Karpas-422 (cell line): ENCODE measurements around the gene TULP4. TPM values are rescaled to one million over a fixed set of nuclear protein-coding genes. Genes with fewer than 3 reads are reported as not detected.
"Not testable (repeated sequence)": the region's sequence is repeated elsewhere in the genome, so short reads cannot be mapped to it uniquely, and the experiment has no call there.

ENCODE experiments used
- DNase-seq: peaks from one replicate; pipeline ENCODE4 v3.0.0-alpha.2; 2015
- H2AFZ ChIP-seq: fragments of 200-600 bp; sonication (generic); 2 replicates; pipeline ENCODE4 v1.6.1; 2014; ENCODE audit warnings: antibody characterized with exemption, low read length, mixed read lengths
- H3K27ac ChIP-seq: fragments of 200-600 bp; sonication (generic); 2 replicates; pipeline ENCODE4 v1.5.1; 2014; ENCODE audit warnings: mild to moderate bottlenecking, low read length, moderate library complexity
- H3K27me3 ChIP-seq: fragments of 200-600 bp; sonication (generic); 2 replicates; pipeline ENCODE4 v1.6.1; 2014; ENCODE audit warnings: low read length, mixed read lengths
- H3K36me3 ChIP-seq: fragments of 200-600 bp; sonication (generic); 2 replicates; pipeline ENCODE4 v1.6.1; 2014; ENCODE audit warnings: low read length, mixed read lengths; ENCODE audit not compliant: insufficient read depth
- H3K4me1 ChIP-seq: fragments of 200-600 bp; sonication (generic); 2 replicates; pipeline ENCODE4 v1.6.1; 2014; ENCODE audit warnings: mild to moderate bottlenecking, low read length, mixed read lengths
- H3K4me2 ChIP-seq: fragments of 200-600 bp; sonication (generic); 2 replicates; pipeline ENCODE4 v1.6.1; 2014; ENCODE audit warnings: low read length, low read depth, mild to moderate bottlenecking; ENCODE audit not compliant: poor library complexity, severe bottlenecking
- H3K4me3 ChIP-seq: fragments of 200-600 bp; sonication (generic); 2 replicates; pipeline ENCODE4 v1.5.1; 2014; ENCODE audit warnings: mild to moderate bottlenecking, antibody characterized with exemption, low read length, mixed read lengths
- H3K79me2 ChIP-seq: fragments of 200-600 bp; sonication (generic); 2 replicates; pipeline ENCODE4 v1.6.1; 2014; ENCODE audit warnings: mild to moderate bottlenecking, low read length, mixed read lengths
- H3K9ac ChIP-seq: fragments of 200-600 bp; sonication (generic); 2 replicates; pipeline ENCODE4 v1.6.0; 2014; ENCODE audit warnings: low read length
- H3K9me2 ChIP-seq: fragments of 200-600 bp; sonication (generic), shearing (Covaris generic); replicated peaks from 2 replicates; pipeline ENCODE4 v1.6.0; 2014; ENCODE audit warnings: mild to moderate bottlenecking, low read length, moderate library complexity; ENCODE audit not compliant: insufficient read depth
- H3K9me3 ChIP-seq: fragments of 300-700, 200-600 bp; sonication (generic); 2 replicates; pipeline ENCODE4 v1.6.1; 2014; ENCODE audit warnings: low read length, mixed read lengths
- H4K20me1 ChIP-seq: fragments of 200-600 bp; sonication (generic); 2 replicates; pipeline ENCODE4 v1.6.1; 2014; ENCODE audit warnings: mild to moderate bottlenecking, antibody characterized with exemption, low read length, low read depth; ENCODE audit not compliant: insufficient read depth
- total RNA-seq: library from RNA; depleted of rRNA; stranded (reverse); fragments of >200 nt; shearing (Covaris generic); gene quantifications from 2 replicates; pipeline ENCODE4 v1.2.3, GENCODE V29; 2014; ENCODE audit warnings: low replicate concordance

Gene TULP4
- total RNA-seq, 1 experiment from 2014 or later = 112 TPM

DNA sequence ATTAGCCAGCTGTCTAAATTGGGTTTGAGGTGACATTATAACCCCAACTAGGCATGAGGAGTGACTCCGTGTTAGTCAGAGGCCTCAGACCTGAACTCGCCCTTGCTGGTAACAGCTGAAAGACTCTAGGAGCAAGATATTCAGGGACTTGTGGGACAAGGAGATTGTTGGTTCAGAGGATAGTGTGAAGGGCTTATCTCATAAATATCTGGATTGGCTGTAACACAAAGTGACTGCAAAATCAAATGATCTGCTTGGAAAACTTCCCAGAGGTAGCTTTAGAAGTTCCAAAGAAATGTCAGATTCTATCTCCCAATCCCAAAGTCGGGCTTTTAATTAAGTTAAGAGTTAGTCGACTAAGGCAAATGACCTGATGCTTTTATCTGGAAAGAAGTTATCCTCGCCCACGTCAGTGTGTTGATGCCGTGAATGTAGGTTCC, 72.4 kb downstream of the TULP4 start:
- Histone ChIP-seq H3K27me3 (no peaks in the 10 kb centered on the region), H4K20me1 (no peaks in the 10 kb centered on the region), H3K4me1 (peaks cover 74% of the 10 kb centered on the region), H3K36me3 (no peaks in the 10 kb centered on the region), H3K4me3 (no peak overlapping the region), H3K79me2 (peaks cover 95% of the 10 kb centered on the region), H3K4me2 (no peak overlapping the region), H2AFZ (no peak overlapping the region), H3K9me3 (no peaks in the 10 kb centered on the region), H3K9me2 (no peaks in the 10 kb centered on the region), H3K27ac (peak overlapping the region; percentile 37; the same call in 1 of the 2 replicates), H3K9ac (no peak overlapping the region)
- DNase-seq = no peak

DNA sequence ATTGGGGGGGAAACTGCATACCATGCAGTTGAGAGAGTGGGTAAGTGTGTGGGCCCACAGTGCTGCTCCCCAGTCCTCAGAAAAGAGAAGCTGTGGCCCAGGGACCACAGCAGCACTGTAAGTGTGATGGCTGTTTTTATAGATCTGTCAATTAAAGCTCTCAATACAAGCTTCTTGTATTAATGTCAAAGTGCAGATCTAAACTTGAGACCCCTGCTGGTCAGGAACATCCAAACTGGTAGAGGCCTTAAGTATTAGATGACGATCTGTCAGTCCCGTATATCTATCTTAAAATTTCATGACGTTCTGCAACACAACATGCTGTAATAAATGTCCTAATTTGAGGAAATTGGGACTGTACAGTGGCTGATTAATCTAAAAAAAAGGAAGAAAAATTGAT, 74.8 kb downstream of the TULP4 start:
- no peaks in the 10 kb centered on the region for H3K27me3 ChIP-seq
- no peaks in the 10 kb centered on the region for H3K9me2 ChIP-seq
- peak overlapping the region; percentile 16 for H3K9ac ChIP-seq
- peaks cover 51% of the 10 kb centered on the region for H3K4me1 ChIP-seq
- 0 out of 2 replicates have a peak, but pooled peaks cover 5% of the 10 kb centered on the region for H3K36me3 ChIP-seq
- peak overlapping the region; percentile 81 for H3K27ac ChIP-seq
- peak overlapping the region; percentile 37; the same call in 1 of the 2 replicates for H3K4me3 ChIP-seq
- no peaks in the 10 kb centered on the region for H4K20me1 ChIP-seq
- peak overlapping the region; percentile 68 for H3K4me2 ChIP-seq
- H3K79me2 ChIP-seq = peaks cover 96% of the 10 kb centered on the region
- no peak overlapping the region for H2AFZ ChIP-seq
- no peaks in the 10 kb centered on the region; the same call in 1 of the 2 replicates for H3K9me3 ChIP-seq
- peak; percentile 82 for DNase-seq

GRCh38 chr6:158387578-158387977, 75.3 kb downstream of the TULP4 start:
- Histone ChIP-seq H3K9me2 (no peaks in the 10 kb centered on the region), H3K79me2 (peaks cover 95% of the 10 kb centered on the region), H3K9ac (peak overlapping the region; percentile 16; the same call in 1 of the 2 replicates), H3K27me3 (no peaks in the 10 kb centered on the region), H3K27ac (peak overlapping the region; percentile 81), H3K4me2 (peak overlapping the region; percentile 68), H3K36me3 (peaks cover 5% of the 10 kb centered on the region; the same call in 1 of the 2 replicates), H3K4me1 (peaks cover 45% of the 10 kb centered on the region), H3K4me3 (peak overlapping the region; percentile 37; the same call in 1 of the 2 replicates), H3K9me3 (no peaks in the 10 kb centered on the region; the same call in 1 of the 2 replicates), H2AFZ (no peak overlapping the region), H4K20me1 (no peaks in the 10 kb centered on the region)
- DNase-seq = peak; percentile 63

DNA sequence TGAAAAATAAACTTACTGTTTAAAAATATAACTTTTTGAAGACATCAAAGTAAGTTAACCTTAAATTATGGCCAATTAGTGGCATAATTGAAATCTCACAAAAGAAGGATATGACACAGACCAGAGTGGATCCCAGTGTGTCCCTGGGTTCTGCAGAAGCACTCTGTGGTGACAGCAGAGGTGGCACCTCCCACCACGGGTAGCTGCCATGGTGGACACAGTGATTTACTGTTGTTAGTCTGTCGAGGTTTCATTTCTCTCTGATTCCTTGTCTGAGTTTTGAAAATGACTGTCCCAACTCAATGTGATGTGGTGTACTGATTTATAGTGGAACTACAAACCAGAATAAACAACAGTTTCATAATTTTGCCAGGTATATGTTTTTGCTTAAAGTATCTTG, 76.5 kb downstream of the TULP4 start:
- peaks cover 5% of the 10 kb centered on the region; the same call in 1 of the 2 replicates for H3K36me3 ChIP-seq
- no peaks in the 10 kb centered on the region for H4K20me1 ChIP-seq
- H3K27me3 ChIP-seq = no peaks in the 10 kb centered on the region
- H3K4me1 ChIP-seq = peaks cover 37% of the 10 kb centered on the region
- H2AFZ ChIP-seq = no peak overlapping the region
- H3K79me2 ChIP-seq = peaks cover 94% of the 10 kb centered on the region
- no peaks in the 10 kb centered on the region; the same call in 1 of the 2 replicates for H3K9me3 ChIP-seq
- H3K4me2 ChIP-seq = no peak overlapping the region
- no peak overlapping the region for H3K4me3 ChIP-seq
- no peak overlapping the region for H3K9ac ChIP-seq
- no peak for DNase-seq
- peak overlapping the region; percentile 37; the same call in 1 of the 2 replicates for H3K27ac ChIP-seq
- H3K9me2 ChIP-seq = no peaks in the 10 kb centered on the region

- H3K27ac ChIP-seq = no peak overlapping the region
- no peaks in the 10 kb centered on the region for H3K9me2 ChIP-seq
- no peaks in the 10 kb centered on the region for H4K20me1 ChIP-seq
- no peak overlapping the region for H3K4me2 ChIP-seq
- H3K4me3 ChIP-seq = no peak overlapping the region
- no peak overlapping the region for H2AFZ ChIP-seq
- H3K4me1 ChIP-seq = peaks cover 32% of the 10 kb centered on the region
- no peak for DNase-seq
- H3K9ac ChIP-seq = no peak overlapping the region
- H3K79me2 ChIP-seq = peaks cover 93% of the 10 kb centered on the region
- H3K9me3 ChIP-seq = no peaks in the 10 kb centered on the region; the same call in 1 of the 2 replicates
- peaks cover 5% of the 10 kb centered on the region; the same call in 1 of the 2 replicates for H3K36me3 ChIP-seq
- H3K27me3 ChIP-seq = no peaks in the 10 kb centered on the region
These were observed 77.1 kb downstream of the TULP4 start for GRCh38 chr6:158389193-158389919.

- Histone ChIP-seq H4K20me1 (no peaks in the 10 kb centered on the region), H3K79me2 (peaks cover 93% of the 10 kb centered on the region)
These were observed 79.0 kb downstream of the TULP4 start for GRCh38 chr6:158391276-158391675.

GRCh38 chr6:158391977-158392376, 79.7 kb downstream of the TULP4 start:
- H2AFZ ChIP-seq, H3K27me3 ChIP-seq, H3K36me3 ChIP-seq, H3K9me3 ChIP-seq, H3K4me2 ChIP-seq, H4K20me1 ChIP-seq, H3K4me3 ChIP-seq, H3K27ac ChIP-seq, DNase-seq, H3K9ac ChIP-seq, H3K9me2 ChIP-seq: not testable (repeated sequence)
- Histone ChIP-seq H3K79me2 (peaks cover 92% of the 10 kb centered on the region), H3K4me1 (peaks cover 12% of the 10 kb centered on the region)

More at GRCh38 chr6:158391276-158391675, 79.0 kb downstream of the TULP4 start:
- Histone ChIP-seq H3K9ac (no peak overlapping the region), H2AFZ (no peak overlapping the region), H3K36me3 (peaks cover 5% of the 10 kb centered on the region; the same call in 1 of the 2 replicates), H3K9me2 (no peaks in the 10 kb centered on the region), H3K27me3 (no peaks in the 10 kb centered on the region), H3K27ac (no peak overlapping the region), H3K4me2 (no peak overlapping the region), H3K9me3 (no peaks in the 10 kb centered on the region; the same call in 1 of the 2 replicates), H3K4me1 (peaks cover 19% of the 10 kb centered on the region), H3K4me3 (no peak overlapping the region)
- no peak for DNase-seq

GRCh38 chr6:158396136-158396535, 83.9 kb downstream of the TULP4 start:
- Histone ChIP-seq H3K79me2 (peaks cover 93% of the 10 kb centered on the region), H3K9ac (no peak overlapping the region), H3K9me3 (no peaks in the 10 kb centered on the region; the same call in 1 of the 2 replicates), H3K36me3 (peaks cover 4% of the 10 kb centered on the region; the same call in 1 of the 2 replicates), H3K27ac (no peak overlapping the region), H3K4me1 (peaks cover 6% of the 10 kb centered on the region), H3K27me3 (no peaks in the 10 kb centered on the region), H3K9me2 (no peaks in the 10 kb centered on the region), H4K20me1 (no peaks in the 10 kb centered on the region), H2AFZ (no peak overlapping the region), H3K4me2 (no peak overlapping the region), H3K4me3 (no peak overlapping the region)
- no peak for DNase-seq
